Right renal pelvis (tissue), 4 donors: ENCODE results near the gene HOXD8. TPM values are rescaled to one million over a fixed set of nuclear protein-coding genes. Genes with fewer than 3 reads are reported as not detected.
A peak's percentile ranks its signal among the peaks of the same experiment; 100 is the strongest.

Source experiments
- DNase-seq, 4 donors: peaks; one replicate each; pipeline ENCODE4 v3.0.0-alpha.2; 2013; ENCODE audit warnings: low read depth in 4 of 4, low spot score in 3 of 4, missing footprints in 1 of 4
- polyA plus RNA-seq, 4 donors: library from polyadenylated mRNA; unstranded; fragments of 120-200 nt; gene quantifications; one replicate each; pipeline ENCODE4 v1.2.1, GENCODE V29; 2013; ENCODE audit not compliant: insufficient read length in 4 of 4

The HOXD8 gene
- polyA plus RNA-seq, 4 donors: 212 to 250 (median 235) TPM

DNA sequence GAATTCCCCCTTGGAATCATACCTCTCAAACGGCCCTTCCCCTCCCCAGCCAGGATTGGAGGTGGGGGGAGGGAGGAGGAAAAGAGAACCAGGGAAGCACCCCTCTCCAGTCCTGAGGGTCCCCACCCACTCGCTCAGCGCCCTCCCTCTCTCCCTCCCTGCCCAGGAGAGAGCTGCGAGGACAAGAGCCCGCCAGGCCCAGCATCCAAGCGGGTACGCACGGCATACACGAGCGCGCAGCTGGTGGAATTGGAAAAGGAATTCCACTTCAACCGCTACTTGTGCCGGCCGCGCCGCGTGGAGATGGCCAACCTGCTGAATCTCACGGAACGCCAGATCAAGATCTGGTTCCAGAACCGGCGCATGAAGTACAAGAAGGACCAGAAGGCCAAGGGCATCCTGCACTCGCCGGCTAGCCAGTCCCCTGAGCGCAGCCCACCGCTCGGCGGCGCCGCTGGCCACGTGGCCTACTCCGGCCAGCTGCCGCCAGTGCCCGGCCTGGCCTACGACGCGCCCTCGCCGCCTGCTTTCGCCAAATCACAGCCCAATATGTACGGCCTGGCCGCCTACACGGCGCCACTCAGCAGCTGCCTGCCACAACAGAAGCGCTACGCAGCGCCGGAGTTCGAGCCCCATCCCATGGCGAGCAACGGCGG, 42.0 kb downstream of the HOXD8 start:
- DNase-seq: no peak

DNA sequence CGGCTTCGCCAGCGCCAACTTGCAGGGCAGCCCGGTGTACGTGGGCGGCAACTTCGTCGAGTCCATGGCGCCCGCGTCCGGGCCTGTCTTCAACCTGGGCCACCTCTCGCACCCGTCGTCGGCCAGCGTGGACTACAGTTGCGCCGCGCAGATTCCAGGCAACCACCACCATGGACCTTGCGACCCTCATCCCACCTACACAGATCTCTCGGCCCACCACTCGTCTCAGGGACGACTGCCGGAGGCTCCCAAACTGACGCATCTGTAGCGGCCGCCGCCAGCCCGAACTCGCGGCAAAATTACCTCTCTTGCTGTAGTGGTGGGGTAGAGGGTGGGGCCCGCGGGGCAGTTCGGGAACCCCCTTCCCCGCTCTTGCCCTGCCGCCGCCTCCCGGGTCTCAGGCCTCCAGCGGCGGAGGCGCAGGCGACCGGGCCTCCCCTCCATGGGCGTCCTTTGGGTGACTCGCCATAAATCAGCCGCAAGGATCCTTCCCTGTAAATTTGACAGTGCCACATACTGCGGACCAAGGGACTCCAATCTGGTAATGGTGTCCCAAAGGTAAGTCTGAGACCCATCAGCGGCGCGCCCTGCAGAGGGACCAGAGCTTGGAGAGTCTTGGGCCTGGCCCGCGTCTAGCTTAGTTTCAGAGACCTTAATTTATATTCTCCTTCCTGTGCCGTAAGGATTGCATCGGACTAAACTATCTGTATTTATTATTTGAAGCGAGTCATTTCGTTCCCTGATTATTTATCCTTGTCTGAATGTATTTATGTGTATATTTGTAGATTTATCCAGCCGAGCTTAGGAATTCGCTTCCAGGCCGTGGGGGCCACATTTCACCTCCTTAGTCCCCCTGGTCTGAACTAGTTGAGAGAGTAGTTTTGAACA, 42.7 kb downstream of the HOXD8 start:
- DNase-seq: no peak

DNA sequence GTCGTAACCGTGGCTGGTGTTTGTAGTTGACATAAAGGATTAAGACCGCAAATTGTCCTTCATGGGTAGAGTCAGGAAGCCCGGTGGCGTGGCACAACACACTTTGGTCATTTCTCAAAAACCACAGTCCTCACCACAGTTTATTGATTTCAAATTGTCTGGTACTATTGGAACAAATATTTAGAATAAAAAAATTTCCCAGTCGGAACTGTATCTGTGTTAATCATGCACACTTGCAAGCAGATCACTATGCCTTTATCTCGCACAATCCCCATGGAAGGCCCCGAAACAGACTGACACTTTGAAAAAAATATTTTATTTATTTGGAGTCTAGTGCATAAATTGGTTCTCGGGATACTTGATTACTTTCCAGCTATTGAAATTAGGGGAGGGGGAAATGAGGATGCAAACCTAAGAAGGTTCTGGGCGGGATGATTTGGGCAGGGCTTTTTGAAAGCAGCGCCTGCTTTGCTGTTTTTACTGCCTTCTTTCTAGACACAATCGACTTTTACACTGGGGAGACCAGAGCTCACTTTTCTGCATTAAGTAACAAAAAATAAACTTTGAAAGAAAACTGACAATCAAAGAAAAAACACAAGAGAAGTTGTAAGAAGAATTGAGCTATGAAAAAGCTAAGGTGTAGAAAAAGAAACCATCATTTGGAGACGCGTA, 43.5 kb downstream of the HOXD8 start:
- DNase-seq: no peak

DNA sequence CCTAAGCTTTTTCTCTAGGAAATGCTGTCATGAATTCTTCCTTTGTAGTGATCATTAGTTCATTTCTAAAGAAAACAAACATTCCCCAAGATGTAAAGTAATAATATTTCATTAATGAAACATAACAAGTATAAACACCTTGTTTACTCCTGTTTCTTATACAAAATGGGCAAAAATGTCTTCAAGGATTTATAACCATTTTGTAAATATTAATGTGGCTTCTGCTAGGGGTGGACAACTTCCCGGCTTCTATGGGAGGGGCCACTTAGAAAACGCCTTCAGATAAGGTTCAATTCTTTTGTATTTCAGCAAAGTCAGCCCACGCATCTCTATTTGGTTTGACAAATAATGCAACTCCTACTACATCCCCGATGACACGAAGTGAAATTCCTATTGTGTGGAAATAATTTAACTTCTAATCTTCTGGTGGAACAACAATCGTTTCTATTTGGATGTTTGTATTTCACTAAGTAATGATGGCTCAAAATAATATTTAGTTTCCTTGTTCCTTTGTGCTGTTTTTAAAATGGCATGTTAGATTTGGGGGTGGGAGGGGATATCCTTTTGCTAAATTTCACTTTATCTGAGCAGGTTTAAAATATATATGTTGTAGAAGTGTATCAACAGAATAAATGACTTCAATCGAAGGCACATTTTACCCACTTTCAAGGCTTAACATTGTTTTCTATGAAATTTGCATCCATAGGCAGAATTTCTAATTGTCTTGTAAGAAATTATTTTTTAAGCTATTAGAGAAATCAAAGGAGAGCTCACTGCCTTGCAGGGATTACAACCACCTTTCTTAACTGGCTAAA, 44.3 kb downstream of the HOXD8 start:
- DNase-seq: no peak

DNA sequence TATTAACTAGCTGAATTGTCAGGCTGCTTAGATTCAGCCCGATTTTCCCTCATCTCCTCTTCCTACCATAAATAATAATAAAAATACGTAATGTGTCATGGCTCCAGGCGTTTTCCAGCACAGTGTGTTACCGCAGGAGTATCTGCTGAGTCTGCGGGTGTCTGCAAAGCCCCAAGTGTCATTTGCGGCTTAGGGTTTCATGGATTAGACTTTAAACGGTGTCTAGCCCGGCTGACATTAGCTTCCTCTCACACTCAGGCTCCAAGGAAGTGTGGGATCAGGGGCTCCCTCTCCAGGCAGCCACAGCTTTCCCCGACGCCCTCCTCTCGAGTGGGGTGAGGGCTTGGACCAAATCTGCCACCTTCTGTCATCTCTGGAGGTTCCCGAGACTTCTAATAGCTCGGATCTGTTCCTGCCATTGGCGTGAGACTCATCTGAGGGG, 44.9 kb downstream of the HOXD8 start:
- DNase-seq: no peak

DNA sequence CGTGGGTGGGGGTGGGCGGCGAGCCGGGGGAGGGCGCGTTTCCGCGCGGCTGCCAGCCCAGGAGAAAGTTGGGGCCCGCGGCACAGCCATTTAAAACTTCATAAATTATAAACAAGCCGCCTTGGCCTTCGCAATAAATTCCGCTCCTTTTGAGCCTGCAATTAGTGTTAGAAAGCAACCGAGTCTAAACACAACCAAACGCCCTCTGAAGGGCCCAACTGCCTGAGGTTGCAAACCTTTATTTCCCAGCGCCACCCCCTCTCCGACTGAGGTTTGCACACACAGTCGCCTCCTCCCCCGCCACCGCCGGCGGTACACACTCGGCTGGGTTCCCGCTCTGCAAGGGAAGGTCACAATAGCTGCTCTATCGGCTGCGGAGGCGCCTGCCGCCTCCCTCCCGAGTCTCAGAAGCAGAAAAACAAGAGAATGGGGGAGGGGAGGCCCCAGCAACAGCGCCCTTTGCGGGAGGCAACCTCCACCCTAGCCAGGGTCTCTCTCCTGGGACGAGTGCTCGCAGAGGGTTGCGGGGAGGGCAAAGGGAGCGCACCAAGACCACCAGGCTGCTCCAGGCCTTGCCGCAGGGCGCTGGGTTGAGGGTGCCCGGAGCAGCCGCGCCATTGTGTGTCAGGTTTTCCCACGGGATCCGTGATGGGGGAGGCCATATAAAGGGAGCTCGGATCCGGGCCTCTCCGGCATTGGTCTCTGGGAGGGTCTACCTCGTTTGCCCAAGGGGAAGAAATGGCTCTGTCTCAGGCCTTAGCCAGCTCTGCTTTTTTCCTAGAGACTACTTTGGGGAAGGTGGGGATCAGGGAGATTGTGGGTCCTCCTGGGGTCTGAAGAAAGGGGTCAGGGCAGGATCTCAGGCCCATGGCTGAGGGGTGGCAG, 45.6 kb downstream of the HOXD8 start:
- peak in 1 of 4 donors; percentile 84 for DNase-seq

DNA sequence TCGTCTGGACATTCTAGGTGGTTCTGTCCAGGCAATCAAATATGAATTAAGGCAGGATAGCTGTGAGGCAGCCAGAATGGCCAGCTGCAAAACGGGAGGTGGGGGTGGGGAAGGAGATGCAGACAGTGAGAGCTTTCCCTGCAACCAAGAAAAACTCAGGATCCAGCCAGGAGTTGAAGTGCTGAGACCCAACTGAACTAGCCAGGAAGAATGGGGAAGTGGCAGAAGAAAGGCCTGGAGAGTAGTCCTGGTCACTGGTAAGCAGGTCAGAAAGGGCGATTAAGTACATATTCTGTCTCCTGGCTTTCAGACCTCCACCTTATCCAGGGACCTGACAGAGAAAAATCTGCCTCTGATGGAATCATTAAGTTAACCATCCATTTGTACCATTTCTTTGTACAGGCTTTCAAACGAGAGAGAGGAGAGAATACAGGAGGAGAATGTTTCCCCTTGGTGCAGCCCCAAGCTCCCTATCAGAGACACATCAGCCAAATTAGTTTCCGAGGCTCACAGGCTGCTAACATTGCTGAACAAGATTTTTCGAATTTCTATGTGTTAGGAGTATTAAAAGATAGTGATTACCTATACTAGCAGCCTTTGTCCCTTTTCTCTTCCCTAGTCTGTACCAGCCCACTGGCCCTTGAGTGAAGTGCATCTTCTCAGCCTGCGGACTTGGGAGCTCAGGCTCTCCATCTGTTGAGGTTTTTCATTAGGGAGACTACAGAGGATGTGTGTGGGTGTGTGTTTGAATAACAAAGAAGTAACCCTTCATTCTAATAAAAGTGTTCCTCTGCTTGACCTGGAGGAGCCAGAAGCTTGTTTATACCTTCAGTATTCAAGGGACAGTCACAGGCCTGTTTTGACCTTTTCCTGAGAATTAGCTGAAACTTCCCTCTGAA, 46.5 kb downstream of the HOXD8 start:
- DNase-seq: no peak

DNA sequence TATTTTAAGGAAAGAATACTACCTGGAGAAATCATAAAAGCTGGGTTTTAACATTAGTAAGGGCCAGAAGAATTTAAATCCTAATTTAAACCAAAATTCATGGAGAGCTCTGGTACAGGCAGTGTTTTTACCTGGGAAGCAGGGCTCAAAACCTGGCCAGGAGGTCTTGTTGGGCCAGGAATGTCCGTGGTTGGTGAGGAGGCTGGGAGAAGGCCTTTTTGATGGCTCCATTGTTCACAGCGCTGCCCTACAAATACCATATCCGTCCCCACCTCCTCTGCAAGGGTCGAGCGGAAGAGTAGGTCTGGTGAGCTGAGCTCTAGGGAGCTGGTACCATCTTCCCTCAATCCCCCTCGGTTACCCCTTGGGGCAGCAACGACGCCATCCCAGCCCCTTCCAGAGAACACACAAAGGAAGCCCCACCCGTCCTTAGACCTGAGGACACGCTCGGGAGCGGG, 48.1 kb downstream of the HOXD8 start:
- DNase-seq: no peak

DNA sequence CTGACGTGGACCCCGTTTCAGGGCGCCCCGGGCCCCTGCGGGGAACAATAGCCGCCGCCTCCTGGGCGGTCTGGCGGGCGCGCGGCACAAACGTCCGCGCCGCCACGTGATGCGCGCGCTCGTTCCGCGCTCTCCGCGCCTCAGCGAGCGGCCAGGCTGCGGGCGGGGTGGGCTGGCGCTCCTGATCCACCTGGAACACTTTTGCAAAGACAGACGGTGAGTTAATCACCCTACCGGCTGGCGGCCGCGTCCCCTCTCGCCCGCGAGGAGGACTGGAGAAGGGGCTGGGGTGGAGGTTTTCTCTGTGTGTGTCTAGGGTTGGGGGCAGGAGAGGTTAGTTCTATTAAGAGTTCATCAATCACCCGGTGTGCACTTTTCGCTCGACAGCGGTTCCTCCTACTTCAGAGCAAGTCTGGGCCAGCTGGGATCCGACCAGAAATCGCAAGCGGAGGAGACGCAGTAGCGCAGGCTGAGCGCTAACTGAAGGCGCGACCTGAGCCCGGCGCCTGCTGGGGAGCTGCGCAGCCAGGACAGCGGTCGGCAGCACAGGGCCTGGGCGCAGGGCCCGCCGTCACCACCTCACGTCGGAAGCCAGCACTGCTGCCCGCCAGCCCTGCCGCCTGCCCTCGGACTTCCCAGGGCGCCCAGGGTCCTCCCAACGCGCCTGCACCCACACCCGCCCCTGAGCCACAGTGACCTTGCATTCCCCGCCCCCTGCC, 48.7 kb downstream of the HOXD8 start:
- DNase-seq: no peak

DNA sequence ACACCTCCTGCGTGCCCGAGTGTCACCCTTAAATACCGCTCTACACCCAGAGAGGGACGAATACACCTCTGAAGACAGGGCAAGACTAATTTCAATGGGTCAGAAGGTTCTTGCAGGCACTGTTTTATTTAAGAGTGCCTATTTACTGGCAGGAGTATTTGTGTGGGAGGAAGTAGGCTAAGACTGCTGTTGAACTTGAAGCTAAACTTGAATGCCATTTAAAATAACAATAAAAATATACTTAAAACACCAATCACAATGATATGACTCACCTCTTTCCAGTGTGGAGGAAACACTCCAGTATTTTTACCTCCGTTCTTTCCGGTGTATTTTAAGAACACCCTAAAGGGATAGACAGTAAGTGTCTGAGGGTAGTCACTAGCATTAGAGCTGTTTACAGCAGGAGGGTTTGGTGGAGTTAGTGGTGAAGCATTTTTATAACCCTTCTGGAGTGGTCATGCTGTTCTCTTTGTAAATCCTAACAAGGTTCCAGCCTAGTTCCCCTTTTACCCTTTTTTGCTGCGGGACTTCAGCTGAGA, 49.3 kb downstream of the HOXD8 start:
- DNase-seq: no peak

DNA sequence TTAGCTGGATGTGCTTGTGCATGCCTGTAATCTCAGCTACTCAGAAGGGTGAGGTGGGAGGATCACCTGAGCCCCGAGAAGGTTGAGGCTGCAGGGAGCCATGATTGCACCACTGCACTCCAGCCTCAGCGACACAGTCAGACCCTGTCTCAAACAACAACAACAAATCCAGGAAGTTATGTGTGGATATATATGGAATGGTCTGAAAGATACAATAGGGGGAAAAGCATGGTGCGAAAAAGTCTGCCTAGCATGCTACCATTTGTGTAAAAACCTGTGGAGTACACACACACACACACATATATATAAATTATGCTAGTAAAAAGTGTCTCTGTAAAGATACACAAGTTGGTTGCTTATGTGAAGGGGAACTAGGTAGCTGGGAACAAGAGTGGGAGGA, 52.0 kb downstream of the HOXD8 start:
- DNase-seq: no peak

Other genes starting within 250 kb of the HOXD8 start
- 10 to 100 TPM; 22.5 to 31.1 (median 27.1) TPM for gene LNPK, start 127.4 kb upstream of the HOXD8 start, polyA plus RNA-seq
- gene EVX2, start 45.7 kb upstream of the HOXD8 start, polyA plus RNA-seq: under 1 TPM in 1 of 4 donors, not detected in 3; 0.04 TPM
- under 1 TPM; 0.10 to 0.41 (median 0.22) TPM for gene HOXD13, start 37.0 kb upstream of the HOXD8 start, polyA plus RNA-seq
- under 1 TPM; 0.20 to 0.35 (median 0.26) TPM for gene HOXD12, start 29.9 kb upstream of the HOXD8 start, polyA plus RNA-seq
- 10 to 100 TPM; 45.6 to 59.4 (median 58.4) TPM for gene HOXD11, start 22.4 kb upstream of the HOXD8 start, polyA plus RNA-seq
- 100 to 1,000 TPM; 123 to 178 (median 159) TPM for gene HOXD10, start 12.9 kb upstream of the HOXD8 start, polyA plus RNA-seq
- 10 to 100 TPM; 70.9 to 86.4 (median 74.0) TPM for gene HOXD9, start 7.0 kb upstream of the HOXD8 start, polyA plus RNA-seq
- 10 to 100 TPM; 40.2 to 47.1 (median 41.9) TPM for gene HOXD4, start 21.8 kb downstream of the HOXD8 start, polyA plus RNA-seq
- 10 to 100 TPM; 25.2 to 30.0 (median 26.8) TPM for gene HOXD3, start 27.6 kb downstream of the HOXD8 start, polyA plus RNA-seq
- 10 to 100 TPM in 3 of 4 donors, 1 to 10 TPM in 1; 7.8 to 13.2 (median 11.7) TPM for gene HOXD1, start 59.0 kb downstream of the HOXD8 start, polyA plus RNA-seq
- 100 to 1,000 TPM in 2 of 4 donors, 10 to 100 TPM in 2; 94.3 to 107 (median 98.4) TPM for gene MTX2, start 139.7 kb downstream of the HOXD8 start, polyA plus RNA-seq